A549 treated with AZD2906 at 1 μM for 4 hours (cell line): ENCODE data around the gene TMPRSS13. TPM values are rescaled to one million over a fixed set of nuclear protein-coding genes. Genes with fewer than 3 reads are reported as not detected.

Experiments used
- total RNA-seq: library from RNA; stranded (reverse); fragments of 200-300 nt; extraction: Qiagen RNA extraction; gene quantifications from 5 replicates; pipeline ENCODE4 v1.2.3, GENCODE V29; 2022

The TMPRSS13 gene
- total RNA-seq, result 0.02 TPM in 1 of 5 replicates, not detected in the others

GRCh38 chr11:117929142-117929915 lies at the start of gene TMPRSS13:
TSS of gene TMPRSS13 (minus strand) at chr11:117929402. CDS start at chr11:117929307, 95 bp downstream.

GRCh38 chr11:117876341-117877119 lies 52.7 kb downstream of the TMPRSS13 start, which contains the start of gene FXYD6:
TSS of gene FXYD6 (minus strand) at chr11:117876658. CDS start at chr11:117842776, 33,882 bp downstream.

Other genes starting within 250 kb of the TMPRSS13 start
- gene DSCAML1, start 132.2 kb downstream of the TMPRSS13 start, total RNA-seq, result 0.14 to 0.64 TPM (median 0.34 TPM) in 5 replicates
- gene FXYD2, start 104.7 kb downstream of the TMPRSS13 start, total RNA-seq, result 13.5 to 21.2 TPM (median 15.8 TPM) in 5 replicates
- gene FXYD6, start 52.7 kb downstream of the TMPRSS13 start, total RNA-seq, result 0.16 to 0.55 TPM (median 0.28 TPM) in 5 replicates
- 0.07 to 0.38 TPM (median 0.15 TPM) in 4 of 5 replicates, not detected in the other for gene IL10RA, start 57.0 kb upstream of the TMPRSS13 start, total RNA-seq
- not detected in 5 replicates for gene TMPRSS4, start 147.7 kb upstream of the TMPRSS13 start, total RNA-seq
- gene SMIM35, start 157.6 kb upstream of the TMPRSS13 start, total RNA-seq, result not detected in 5 replicates
- gene SCN4B, start 223.4 kb upstream of the TMPRSS13 start, total RNA-seq, result 0.01 to 0.05 TPM (median 0.04 TPM) in 4 of 5 replicates, not detected in the other
- gene SCN2B, start 247.2 kb upstream of the TMPRSS13 start, total RNA-seq, result not detected in 5 replicates